HepG2 (cell line): ENCODE results near the gene OR10A6. TPM values are rescaled to one million over a fixed set of nuclear protein-coding genes. Genes with fewer than 3 reads are reported as not detected.

Experiments used
- ATAC-seq: fragments of 200-7000 bp; cut with Tn5 transposase; 3 replicates; pipeline ENCODE4 v1.9.1; 2020; ENCODE audit warnings: mild to moderate bottlenecking, moderate library complexity
- BruUV-seq: library from RNA; stranded (reverse); fragments of 400-500 nt; replicated peaks from 2 replicates; lab custom pipeline; 2021; lab: Mats Ljungman, UMichigan
- CTCF ChIA-PET: fragments of 300-600 bp; formaldehyde crosslinking; extraction: SDS; loops from one replicate; lab custom pipeline; 2021; ENCODE audit warnings: low total read pairs, inconsistent platforms, low intra/inter-chr PET ratio; lab: Yijun Ruan, JAX
- POLR2A ChIA-PET: fragments of 350-600 bp; sonication (Branson Sonifier 250); formaldehyde crosslinking; loops from one replicate; lab custom pipeline; 2020; ENCODE audit warnings: antibody characterized with exemption, inconsistent platforms; lab: Yijun Ruan, JAX
- DNase-seq: peaks from one replicate; pipeline ENCODE4 v3.0.0-alpha.2; 2015; ENCODE audit warnings: low spot score
- FAIRE-seq: peaks from 3 replicates; lab custom pipeline; 2011; peaks lifted over from hg19 to GRCh38; lab: Jason Lieb, UNC
- H2AFZ ChIP-seq: one replicate; pipeline ENCODE4 v1.6.1; 2011; ENCODE audit warnings: low read length, inconsistent platforms
- H3K27ac ChIP-seq: fragments of 300-600 bp; 3 replicates; pipeline ENCODE4 v1.8.0; 2011; ENCODE audit warnings: mixed run types, mild to moderate bottlenecking, mixed read lengths, low read length, inconsistent platforms; ENCODE audit not compliant: insufficient read depth; ENCODE audit errors: extremely low read length
- H3K27me3 ChIP-seq, 2 experiments: fragments of 200-600 bp in 1 of 2; 2 replicates in 1 of 2; 3 replicates in 1 of 2; pipeline versions ENCODE4 v1.6.0 to v1.8.0; 2011; ENCODE audit warnings: low read length in 2 of 2, mild to moderate bottlenecking in 2 of 2, moderate library complexity in 2 of 2, inconsistent platforms in 1 of 2; ENCODE audit not compliant: insufficient read depth in 2 of 2, control insufficient read depth in 1 of 2
- H3K36me3 ChIP-seq, 2 experiments: fragments of 200-600 bp in 1 of 2; replicated peaks in 1 of 2; 2 replicates in 1 of 2; 3 replicates in 1 of 2; pipeline versions ENCODE4 v1.5.1 to v1.8.0; 2011; ENCODE audit warnings: low read length in 2 of 2, inconsistent platforms in 1 of 2; ENCODE audit not compliant: insufficient read depth in 2 of 2, control insufficient read depth in 1 of 2
- H3K4me1 ChIP-seq: 2 replicates; pipeline ENCODE4 v1.5.1; 2012; ENCODE audit warnings: low read length, inconsistent platforms; ENCODE audit not compliant: insufficient read depth
- H3K4me2 ChIP-seq: 2 replicates; pipeline ENCODE4 v1.6.0; 2011; ENCODE audit warnings: low read depth, low read length, inconsistent platforms
- H3K4me3 ChIP-seq, 3 experiments: fragments of 200-600 bp in 1 of 3; sonication (generic), shearing (Covaris generic) in 1 of 3; replicated peaks in 1 of 3; 2 replicates each; pipeline ENCODE4 v1.5.1; 2011 to 2016; ENCODE audit warnings: low read length in 3 of 3, inconsistent platforms in 2 of 3, low read depth in 2 of 3, mild to moderate bottlenecking in 2 of 3, control low read depth in 1 of 3, mixed read lengths in 1 of 3; ENCODE audit not compliant: insufficient read depth in 1 of 3
- H3K79me2 ChIP-seq: one replicate; pipeline ENCODE4 v1.6.1; 2011; ENCODE audit warnings: low read length, inconsistent platforms; ENCODE audit not compliant: insufficient read depth
- H3K9ac ChIP-seq: 2 replicates; pipeline ENCODE4 v1.6.0; 2011; ENCODE audit warnings: mild to moderate bottlenecking, low read depth, low read length, inconsistent platforms; ENCODE audit not compliant: insufficient read depth
- H3K9me3 ChIP-seq: 2 replicates; pipeline ENCODE4 v1.5.1; 2012; ENCODE audit warnings: mild to moderate bottlenecking, low read length
- H4K20me1 ChIP-seq: 2 replicates; pipeline ENCODE4 v1.6.0; 2011; ENCODE audit warnings: inconsistent platforms, mild to moderate bottlenecking, low read length, moderate library complexity; ENCODE audit not compliant: insufficient read depth
- ATAD3A ChIP-seq: sonication (generic); formaldehyde crosslinking; IDR thresholded peaks from 2 replicates; pipeline ENCODE4 v1.4.0; 2020; ENCODE audit warnings: missing genetic modification reagents
- MYC ChIP-seq: sonication (generic); formaldehyde crosslinking; IDR thresholded peaks from 2 replicates; pipeline ENCODE4 v1.9.0; 2021; ENCODE audit warnings: missing genetic modification reagents, borderline replicate concordance
- WIZ ChIP-seq: sonication (generic); formaldehyde crosslinking; IDR thresholded peaks from 2 replicates; pipeline ENCODE4 v1.5.1; 2020; ENCODE audit warnings: mild to moderate bottlenecking, missing genetic modification reagents
- ZIK1 ChIP-seq: sonication (generic); formaldehyde crosslinking; IDR thresholded peaks from 2 replicates; pipeline ENCODE4 v1.5.0; 2020; ENCODE audit warnings: mild to moderate bottlenecking, low read depth, missing genetic modification reagents, borderline replicate concordance
- ZNF432 ChIP-seq: sonication (generic); formaldehyde crosslinking; IDR thresholded peaks from 2 replicates; pipeline ENCODE4 v1.5.0; 2020; ENCODE audit warnings: missing genetic modification reagents, mild to moderate bottlenecking, borderline replicate concordance
- ZNF484 ChIP-seq: sonication (generic); formaldehyde crosslinking; IDR thresholded peaks from 2 replicates; pipeline ENCODE4 v1.5.1; 2020; ENCODE audit warnings: mild to moderate bottlenecking, low read depth, missing genetic modification reagents, borderline replicate concordance
- ZNF567 ChIP-seq: sonication (generic); formaldehyde crosslinking; IDR thresholded peaks from 2 replicates; pipeline ENCODE4 v1.8.1; 2023; ENCODE audit warnings: mild to moderate bottlenecking, missing genetic modification reagents, borderline replicate concordance
- ZNF782 ChIP-seq: sonication (generic); formaldehyde crosslinking; IDR thresholded peaks from 2 replicates; pipeline ENCODE4 v1.4.0; 2020; ENCODE audit warnings: missing genetic modification reagents, mild to moderate bottlenecking, borderline replicate concordance
- ZNF788 ChIP-seq: sonication (generic); formaldehyde crosslinking; IDR thresholded peaks from 2 replicates; pipeline ENCODE4 v1.5.0; 2020; ENCODE audit warnings: mild to moderate bottlenecking, missing genetic modification reagents, borderline replicate concordance
- in situ Hi-C: cut with HindIII; loops from 2 replicates; pipeline ENCODE4 v1.10.0; 2017; ENCODE audit warnings: low pct_unique_long_range_greater_than_20kb; ENCODE audit not compliant: extremely low pct_ligation_motif_present
- intact Hi-C: fragments of 100-400 bp; cut with micrococcal nuclease; formaldehyde crosslinking; loops from one replicate; pipeline ENCODE4 v1.10.0; 2022; ENCODE audit not compliant: unreplicated experiment
- polyA plus RNA-seq, 8 experiments: library from polyadenylated mRNA; depleted of rRNA in 3 of 8; stranded (reverse) in 7 of 8; unstranded in 1 of 8; fragments of >200 nt; fragmentation: Illumina TruSeq in 4 of 8; extraction: Trizol in 4 of 8; gene quantifications; 2 replicates each; pipeline versions ENCODE4 v1.2.1 to v1.2.3, GENCODE V29; 2011 to 2016; ENCODE audit warnings: low read depth in 4 of 8, missing spikeins in 1 of 8, mixed read lengths in 1 of 8; ENCODE audit not compliant: insufficient read depth in 1 of 8
- total RNA-seq, 5 experiments: library from RNA; depleted of rRNA; stranded (reverse); fragments of >200 nt; fragmentation: Illumina TruSeq; extraction: Trizol; gene quantifications; 2 replicates each; pipeline ENCODE4 v1.2.3, GENCODE V29; 2016; ENCODE audit warnings: low read depth in 1 of 5
- TF ChIP-seq, protein P1 (sequence below): sonication (generic); formaldehyde crosslinking; IDR thresholded peaks from 2 replicates; pipeline ENCODE4 v1.5.0; 2020; ENCODE audit warnings: missing genetic modification reagents, mild to moderate bottlenecking, borderline replicate concordance
- TF ChIP-seq, protein P2 (sequence below): IDR thresholded peaks from 2 replicates; pipeline ENCODE4 v1.6.1; 2016; ENCODE audit warnings: low read depth
- TF ChIP-seq, protein P3 (sequence below): sonication (generic); formaldehyde crosslinking; IDR thresholded peaks from 2 replicates; pipeline ENCODE4 v1.5.1; 2020; ENCODE audit warnings: missing genetic modification reagents, mild to moderate bottlenecking, borderline replicate concordance

Gene OR10A6
- total and polyA plus RNA-seq, 2 of the 13 experiments (the other 11 are each of a cell fraction or from before 2014, with no cell fraction given), result not detected

DNA sequence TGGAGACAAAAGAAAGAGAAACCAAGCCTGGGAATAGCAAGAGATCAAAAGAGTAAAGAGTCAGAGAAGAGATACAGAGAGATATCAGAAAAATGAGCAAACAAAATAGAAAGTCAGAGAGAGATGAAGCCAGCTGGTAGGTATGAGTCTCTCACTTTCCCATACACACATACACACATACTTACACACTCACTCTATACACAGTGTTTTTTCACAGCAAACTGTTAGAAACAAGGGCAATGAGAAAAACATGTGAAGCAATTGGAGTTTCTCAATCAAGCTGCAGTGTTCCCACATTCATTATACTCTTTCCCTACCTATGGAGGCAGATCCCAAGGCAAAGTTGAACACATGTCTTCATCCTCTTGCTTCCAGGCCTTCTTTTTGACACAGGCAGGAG lies 36.8 kb upstream of the OR10A6 start:
- no peak for FAIRE-seq
- Histone ChIP-seq H3K27ac (no peak overlapping the region), H3K4me3 (no peak overlapping the region), H3K27me3 (peaks cover 0 to 4% of the 10 kb centered on the region in 2 experiments; a peak in 1 of 5 replicates), H3K36me3 (no peaks in the 10 kb centered on the region), H4K20me1 (no peaks in the 10 kb centered on the region), H3K9me3 (no peaks in the 10 kb centered on the region), H3K79me2 (no peaks in the 10 kb centered on the region), H3K4me2 (no peak overlapping the region), H3K9ac (no peak overlapping the region), H3K4me1 (no peaks in the 10 kb centered on the region), H2AFZ (no peak overlapping the region)
- intact Hi-C loops (no loop called here), in situ Hi-C loops (no loop called here)
- DNase-seq, result no peak
- no TSS peak for BruUV-seq
- ChIA-PET POLR2A (no interaction called here), CTCF (no interaction called here)
- TF ChIP-seq ZNF782 (CRISPR knock-in tag) (no peak), ZNF567 (CRISPR knock-in tag) (no peak), ZIK1 (CRISPR knock-in tag) (no peak), ZNF788 (CRISPR knock-in tag) (no peak), MYC (CRISPR knock-in tag) (no peak), ZNF484 (CRISPR knock-in tag) (no peak), ATAD3A (no peak), ZNF432 (CRISPR knock-in tag) (no peak), WIZ (CRISPR knock-in tag) (no peak)
- TF ChIP-seq, protein P1, sequence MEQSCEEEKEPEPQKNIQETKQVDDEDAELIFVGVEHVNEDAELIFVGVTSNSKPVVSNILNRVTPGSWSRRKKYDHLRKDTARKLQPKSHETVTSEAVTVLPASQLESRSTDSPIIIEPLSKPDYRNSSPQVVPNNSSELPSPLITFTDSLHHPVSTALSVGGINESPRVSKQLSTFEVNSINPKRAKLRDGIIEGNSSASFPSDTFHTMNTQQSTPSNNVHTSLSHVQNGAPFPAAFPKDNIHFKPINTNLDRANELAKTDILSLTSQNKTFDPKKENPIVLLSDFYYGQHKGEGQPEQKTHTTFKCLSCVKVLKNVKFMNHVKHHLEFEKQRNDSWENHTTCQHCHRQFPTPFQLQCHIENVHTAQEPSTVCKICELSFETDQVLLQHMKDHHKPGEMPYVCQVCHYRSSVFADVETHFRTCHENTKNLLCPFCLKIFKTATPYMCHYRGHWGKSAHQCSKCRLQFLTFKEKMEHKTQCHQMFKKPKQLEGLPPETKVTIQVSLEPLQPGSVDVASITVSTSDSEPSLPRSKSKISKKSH, result no peak
- TF ChIP-seq, protein P2, sequence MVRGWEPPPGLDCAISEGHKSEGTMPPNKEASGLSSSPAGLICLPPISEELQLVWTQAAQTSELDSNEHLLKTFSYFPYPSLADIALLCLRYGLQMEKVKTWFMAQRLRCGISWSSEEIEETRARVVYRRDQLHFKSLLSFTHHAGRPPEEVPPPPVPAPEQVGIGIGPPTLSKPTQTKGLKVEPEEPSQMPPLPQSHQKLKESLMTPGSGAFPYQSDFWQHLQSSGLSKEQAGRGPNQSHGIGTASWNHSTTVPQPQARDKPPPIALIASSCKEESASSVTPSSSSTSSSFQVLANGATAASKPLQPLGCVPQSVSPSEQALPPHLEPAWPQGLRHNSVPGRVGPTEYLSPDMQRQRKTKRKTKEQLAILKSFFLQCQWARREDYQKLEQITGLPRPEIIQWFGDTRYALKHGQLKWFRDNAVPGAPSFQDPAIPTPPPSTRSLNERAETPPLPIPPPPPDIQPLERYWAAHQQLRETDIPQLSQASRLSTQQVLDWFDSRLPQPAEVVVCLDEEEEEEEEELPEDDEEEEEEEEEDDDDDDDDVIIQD (CRISPR knock-in tag), result no peak
- TF ChIP-seq, protein P3, sequence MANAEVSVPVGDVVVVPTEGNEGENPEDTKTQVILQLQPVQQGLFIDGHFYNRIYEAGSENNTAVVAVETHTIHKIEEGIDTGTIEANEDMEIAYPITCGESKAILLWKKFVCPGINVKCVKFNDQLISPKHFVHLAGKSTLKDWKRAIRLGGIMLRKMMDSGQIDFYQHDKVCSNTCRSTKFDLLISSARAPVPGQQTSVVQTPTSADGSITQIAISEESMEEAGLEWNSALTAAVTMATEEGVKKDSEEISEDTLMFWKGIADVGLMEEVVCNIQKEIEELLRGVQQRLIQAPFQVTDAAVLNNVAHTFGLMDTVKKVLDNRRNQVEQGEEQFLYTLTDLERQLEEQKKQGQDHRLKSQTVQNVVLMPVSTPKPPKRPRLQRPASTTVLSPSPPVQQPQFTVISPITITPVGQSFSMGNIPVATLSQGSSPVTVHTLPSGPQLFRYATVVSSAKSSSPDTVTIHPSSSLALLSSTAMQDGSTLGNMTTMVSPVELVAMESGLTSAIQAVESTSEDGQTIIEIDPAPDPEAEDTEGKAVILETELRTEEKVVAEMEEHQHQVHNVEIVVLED (CRISPR knock-in tag), result no peak
- no peak for ATAC-seq
